Left hindlimb (tissue), 1 donor: ENCODE measurements around the gene OSCP1.

Experiments used
- DNase-seq: peaks from one replicate; pipeline ENCODE4 v3.0.0-alpha.2; 2018

The OSCP1 gene

DNA sequence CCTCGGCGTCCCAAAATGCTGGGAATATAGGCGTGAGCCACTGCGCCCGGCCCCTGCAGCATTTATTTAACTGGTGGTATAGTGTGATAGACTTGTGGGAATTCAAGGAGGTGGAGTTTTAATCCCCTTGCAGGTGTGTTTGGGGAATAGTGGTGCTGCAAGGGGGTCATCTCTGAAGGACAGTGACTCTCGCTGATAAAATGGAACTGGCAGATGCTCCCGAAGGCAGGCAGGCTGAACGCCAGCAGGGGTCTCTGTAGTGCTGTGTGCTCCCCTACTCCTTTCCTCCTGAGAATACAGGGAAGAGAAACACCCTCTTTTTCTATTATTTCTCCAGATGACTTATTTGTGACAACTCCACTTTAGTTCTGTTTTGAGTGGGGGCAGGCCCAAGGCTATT lies 4.0 kb downstream of the OSCP1 start:
- DNase-seq, result no peak

DNA sequence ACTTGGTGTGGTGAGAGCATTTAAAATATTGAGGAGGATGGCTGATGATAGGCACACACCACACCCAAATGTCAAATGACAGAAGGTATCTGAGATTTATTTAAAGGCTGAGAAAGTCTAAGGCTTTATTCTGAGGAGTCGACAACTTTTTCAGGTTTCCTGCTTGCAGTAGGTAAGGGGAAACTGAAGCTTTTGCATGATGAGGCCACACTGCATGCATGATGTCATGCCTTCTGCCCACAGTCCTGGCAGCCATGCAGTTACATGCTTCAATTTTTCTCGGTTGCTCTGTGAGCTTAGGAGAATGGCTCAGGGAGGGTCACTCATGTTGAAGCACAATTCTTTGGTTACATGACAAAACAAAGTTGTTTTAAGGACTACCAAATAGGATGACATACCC lies 7.0 kb downstream of the OSCP1 start:
- DNase-seq, result no peak

DNA sequence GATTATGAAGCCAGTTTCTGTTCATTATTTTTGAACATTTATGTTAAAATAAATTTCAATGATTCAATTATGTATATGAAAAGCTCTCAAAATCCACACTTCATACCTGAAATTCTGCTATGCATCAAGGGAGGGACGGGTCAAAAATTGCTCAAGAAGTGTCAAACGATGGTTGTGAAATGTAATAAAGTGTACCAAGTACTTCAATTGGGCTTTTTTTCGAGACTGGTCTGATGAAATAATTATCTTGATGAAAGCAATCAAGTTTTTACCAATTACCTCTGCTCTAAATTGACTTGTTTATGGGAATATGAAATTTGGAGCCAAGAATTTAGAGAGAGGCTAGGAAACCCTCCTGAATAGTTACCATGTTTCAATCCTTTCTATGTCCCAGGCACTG lies 7.9 kb downstream of the OSCP1 start:
- DNase-seq, result no peak

DNA sequence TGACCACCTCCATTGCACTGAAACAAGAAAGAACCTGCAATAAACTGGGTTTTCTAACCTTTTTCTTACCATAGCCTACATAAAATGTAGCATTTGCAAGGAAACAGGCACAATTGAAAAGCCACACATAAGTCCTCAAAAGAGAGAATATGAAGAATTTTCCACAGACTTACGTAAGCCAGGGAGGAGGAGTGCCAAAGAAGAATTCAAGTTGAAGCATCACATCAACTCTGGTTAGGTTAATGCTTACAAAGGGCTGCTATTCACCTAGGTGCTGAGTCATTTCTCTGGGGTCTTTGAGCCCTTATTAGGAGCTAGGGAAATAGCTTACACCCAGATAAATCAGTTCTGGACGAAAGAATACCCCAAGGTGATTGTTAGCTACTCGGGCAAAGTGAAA lies 9.6 kb downstream of the OSCP1 start:
- DNase-seq, result no peak

DNA sequence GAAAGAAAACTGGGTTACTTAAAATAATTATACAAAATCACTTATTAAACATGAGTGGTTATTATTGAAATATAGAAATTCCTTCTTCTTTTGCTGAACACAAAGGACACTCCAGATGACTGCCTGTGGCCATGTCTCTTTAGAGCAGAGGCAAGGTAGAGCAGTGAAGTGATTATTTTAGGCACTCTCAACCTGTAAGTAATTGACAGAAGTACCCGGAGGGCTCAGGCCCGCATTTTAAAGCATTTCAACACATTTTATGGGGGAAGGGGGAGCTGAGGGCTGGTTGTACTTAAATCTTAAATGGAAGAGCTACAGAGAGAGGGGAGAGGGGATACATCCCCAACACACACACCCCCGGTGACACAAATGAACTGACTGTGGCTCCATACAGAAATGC lies 10.2 kb downstream of the OSCP1 start:
- no peak for DNase-seq

DNA sequence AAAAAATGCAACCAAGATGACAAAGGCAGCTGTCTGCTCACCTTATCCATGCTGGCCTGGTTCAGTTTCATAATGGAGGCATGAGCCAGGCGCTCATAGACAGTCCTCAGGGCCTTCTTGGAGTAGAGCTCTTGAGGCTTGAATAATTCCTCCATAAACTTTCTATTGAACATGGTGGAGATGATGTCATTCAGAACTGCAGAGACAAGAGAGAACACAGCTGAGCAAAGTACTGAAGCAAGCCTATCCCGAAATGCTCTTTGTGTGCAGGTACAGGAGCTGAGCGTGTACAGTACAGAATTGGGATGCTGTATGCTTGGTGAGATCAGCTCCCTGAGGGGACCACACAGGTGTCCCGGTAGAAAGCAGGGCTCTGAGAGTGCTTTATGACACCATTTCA lies 11.5 kb downstream of the OSCP1 start:
- DNase-seq, result no peak

DNA sequence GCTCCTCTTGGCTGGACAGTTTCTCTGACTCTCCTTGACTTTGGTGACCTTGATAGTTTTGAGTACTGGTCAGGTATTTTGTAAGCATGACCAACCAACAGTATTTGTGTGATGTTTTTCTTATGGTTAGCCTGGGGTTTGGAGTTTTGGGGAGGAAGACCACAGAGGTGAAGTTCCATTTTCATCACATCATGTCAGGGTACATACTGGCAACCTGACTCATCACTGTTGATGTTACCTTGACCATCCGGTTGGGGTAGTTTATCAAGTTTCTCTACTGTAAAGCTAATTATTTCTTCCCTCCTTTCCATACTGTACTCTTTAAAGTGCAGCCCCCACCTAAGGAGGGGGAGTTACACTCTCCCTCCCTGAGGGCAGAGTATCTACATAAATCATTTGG lies 13.4 kb downstream of the OSCP1 start:
- DNase-seq, result no peak

DNA sequence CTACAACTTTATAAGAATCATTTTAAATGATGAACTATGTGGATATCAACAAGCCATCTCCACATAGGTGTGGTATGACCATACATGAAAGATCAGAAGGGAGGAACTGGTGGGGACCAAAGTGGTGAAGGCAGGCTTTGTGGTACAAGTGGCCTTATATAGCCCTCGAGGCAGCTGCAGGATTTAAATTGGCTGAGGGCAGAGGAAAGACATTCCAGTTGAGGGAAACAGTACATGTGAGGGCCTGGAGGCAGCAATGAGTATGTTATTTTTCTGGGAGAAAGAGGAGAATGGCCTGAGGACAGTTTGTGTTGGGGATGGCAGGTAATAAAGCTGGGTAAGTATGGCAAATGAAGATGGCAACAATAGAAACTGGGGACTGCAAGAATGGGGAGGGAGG lies 17.1 kb downstream of the OSCP1 start:
- DNase-seq, result no peak

DNA sequence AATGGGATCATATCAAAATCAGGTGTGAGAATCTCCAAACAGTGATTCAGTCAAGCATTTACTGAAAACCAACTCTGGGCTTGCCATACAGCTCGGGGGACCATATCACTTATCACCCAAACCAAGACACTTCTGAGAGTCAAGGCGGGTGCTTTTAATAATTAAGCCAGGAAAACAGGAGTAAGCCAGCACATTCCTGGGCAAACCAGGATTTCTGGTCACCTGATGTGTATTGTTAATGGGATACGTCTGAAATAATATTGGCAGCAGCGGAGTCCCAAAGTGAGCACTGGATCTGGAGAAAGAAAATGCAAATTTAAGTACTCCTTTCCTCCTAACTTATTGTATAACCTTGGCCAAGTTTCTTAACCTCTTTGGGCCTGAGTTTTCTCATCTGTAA lies 17.6 kb downstream of the OSCP1 start:
- DNase-seq, result no peak

DNA sequence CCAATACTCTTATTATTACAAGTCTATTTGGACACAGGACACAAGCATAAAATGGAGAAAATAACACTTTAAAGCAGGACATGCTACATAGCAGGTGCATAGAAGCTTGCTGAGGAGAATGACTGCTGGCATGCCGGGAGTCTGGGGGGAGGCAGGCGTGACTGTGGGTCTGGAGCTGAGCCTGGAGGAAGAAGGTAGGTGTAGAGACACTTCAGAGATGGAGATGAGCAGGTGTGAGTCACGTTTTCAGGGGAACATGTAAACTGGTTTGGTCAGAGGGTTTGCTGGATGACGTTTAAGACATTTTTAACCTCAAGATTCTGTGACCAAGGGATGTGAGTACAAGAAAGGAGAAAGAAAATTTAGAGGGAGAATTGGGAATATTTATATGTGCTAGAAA lies 24.5 kb downstream of the OSCP1 start:
- no peak for DNase-seq

DNA sequence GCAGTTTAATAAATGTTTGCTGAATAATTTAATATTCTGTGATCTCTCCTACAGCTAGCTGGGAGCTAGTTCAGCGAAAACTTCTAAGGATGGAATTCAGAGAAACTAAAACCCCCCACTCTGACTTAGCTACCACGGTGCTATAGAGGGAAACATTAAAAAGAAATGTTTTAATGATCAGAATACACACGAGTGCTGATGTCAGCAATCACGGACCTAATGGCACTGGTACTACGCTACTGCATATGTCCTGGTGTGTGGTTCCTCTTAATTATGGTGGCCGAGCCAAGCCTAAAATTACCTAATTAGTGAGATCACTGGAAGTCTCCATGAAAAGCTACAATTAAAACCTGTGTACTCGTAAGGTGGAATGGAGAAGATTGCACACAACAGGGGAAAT lies 28.6 kb downstream of the OSCP1 start:
- no peak for DNase-seq

DNA sequence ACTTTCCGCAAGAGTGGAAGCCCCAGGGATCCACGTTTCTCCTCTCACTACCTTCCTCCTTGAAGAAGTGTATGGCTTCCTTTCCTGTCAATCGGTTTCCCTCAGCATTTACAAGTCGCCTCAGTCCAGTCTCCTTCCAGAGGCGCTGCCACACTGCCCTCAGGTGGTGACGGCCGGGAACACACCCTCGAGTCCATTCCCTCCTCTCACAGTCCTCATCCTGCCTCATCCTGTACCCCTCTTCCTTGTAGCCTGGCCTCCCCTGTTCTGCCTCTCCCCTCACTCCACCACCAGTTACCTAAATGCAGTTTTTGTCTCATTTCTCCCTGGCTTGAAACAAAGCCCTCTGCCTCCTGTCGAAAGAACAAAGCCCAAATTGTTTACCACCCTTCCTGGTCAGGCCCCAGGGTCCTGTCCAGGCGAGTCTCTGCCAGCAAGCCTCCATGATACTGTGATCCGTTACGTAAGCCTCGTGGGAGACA lies 29.4 kb downstream of the OSCP1 start:
- peak; percentile 89 for DNase-seq

DNA sequence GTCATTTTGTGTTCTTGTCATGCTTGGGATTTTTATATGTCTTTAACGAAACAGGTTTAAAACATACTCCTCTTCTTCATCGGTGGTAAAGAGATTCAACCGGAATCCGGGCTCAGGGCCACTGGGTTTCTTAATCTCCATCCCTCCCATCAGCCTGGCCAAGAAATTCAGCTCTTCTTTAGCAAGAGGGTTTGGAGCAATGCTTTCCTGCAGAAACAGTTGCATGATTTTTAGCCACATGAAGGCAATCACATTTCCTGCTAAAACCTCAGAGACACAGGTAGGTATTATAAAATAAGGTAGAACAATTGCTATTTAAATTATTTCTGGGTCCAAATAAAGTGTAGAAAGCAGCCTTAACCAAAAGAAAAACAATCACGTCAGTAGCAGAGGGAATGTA lies 29.8 kb downstream of the OSCP1 start:
- no peak for DNase-seq

DNA sequence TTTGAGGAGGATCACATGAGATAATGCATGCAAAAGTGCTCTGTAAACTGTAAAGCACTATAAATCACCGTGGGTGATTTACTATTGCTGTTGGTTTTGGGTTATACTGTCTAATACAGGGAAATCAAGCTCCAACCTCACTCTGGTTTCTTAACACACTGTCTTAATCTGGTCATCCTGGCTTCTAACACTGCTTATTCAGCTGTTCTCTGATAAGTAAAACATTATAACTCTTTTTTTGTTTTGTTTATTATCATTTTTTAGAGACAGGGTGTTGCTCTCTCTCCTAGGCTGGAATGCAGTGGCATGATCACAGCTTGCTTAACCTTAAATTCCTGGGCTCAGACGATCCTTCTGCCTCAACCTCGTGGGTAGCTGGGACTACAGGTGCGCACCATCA lies 30.7 kb downstream of the OSCP1 start:
- DNase-seq, result no peak

DNA sequence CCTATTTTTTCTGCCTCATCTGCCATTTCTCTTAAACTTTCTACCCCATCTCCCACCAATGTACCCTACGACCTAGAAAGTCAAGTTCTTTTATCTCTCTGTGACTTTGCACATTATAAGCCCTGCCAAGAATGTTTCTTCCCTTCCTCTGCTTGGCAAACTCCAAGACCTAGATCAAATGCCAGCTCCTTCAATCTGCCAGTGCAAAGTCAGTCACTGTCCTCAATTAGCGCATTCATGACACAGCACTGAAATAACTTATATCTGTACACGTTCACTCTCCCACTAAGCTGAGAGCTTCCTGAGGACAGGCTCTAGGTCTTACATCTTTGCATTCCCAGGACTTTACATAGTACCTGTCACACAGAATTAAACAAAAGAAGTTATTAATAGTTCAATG lies 31.1 kb downstream of the OSCP1 start:
- no peak for DNase-seq

DNA sequence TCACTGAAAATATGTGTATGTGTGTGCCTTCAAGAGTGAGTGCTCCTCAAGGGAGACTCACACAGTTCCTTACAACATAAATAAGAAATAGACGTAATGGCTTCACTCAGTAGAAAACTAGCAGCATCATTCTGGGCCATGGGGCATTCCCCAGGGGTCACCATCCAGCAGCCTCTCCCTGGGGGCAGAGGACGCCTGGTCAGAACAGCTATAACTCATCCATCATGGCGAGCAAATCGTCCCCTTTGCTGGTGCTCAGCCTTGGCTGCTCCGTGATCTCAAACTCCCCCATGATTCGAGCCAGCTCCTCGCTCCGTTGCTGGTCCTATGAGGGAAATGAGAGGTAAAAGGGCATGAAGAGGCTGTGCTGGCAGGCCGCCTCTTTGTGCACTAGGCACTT lies 32.3 kb downstream of the OSCP1 start:
- no peak for DNase-seq

DNA sequence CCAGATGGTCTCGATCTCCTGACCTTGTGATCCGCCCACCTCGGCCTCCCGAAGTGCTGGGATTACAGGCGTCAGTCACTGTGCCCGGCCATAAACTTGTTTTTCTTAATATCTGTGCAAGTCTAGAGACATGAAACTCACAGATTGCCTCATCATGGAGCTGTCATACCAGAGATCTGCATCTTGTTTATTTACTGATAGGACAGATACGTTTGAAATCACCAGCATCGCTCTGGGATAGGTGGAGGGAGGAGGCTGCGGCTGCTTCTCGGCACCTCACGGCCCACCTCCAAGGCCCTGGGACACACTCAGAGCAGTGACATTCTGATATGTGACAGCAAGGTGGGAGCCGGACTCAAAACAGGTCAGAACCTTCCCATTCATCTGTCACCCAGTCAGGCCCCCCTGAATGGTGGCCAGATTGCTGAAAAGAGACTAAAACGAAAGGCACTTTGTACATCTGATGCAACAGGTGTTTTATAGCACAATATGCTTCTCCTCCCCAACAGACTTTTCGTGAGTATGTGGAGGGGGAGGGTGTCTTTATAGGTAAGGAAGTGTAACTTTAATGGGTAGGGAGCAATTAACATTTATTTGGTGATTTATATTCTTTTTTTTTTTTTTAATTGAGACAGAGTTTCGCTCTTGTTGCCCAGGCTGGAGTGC lies 34.5 kb downstream of the OSCP1 start:
- DNase-seq, result no peak

DNA sequence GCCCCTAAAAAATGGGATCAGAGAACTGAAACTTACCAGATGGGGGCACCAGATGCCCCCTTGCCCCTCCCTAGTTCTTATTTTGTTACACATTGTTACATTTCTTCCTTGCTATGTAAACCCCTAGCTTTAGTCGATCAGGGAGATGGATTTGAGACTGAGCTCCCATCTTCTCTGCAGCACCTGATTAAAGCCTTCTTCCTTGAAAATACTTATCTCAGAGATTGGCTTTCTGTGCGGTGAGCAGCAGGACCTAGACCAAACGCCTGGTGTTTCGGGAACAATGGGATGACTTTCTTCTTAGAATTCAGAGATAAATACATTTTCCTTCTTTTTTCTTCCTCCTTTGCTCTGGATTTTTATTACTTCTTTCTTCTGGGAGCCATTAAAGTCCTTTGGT lies 35.9 kb downstream of the OSCP1 start:
- DNase-seq, result no peak

DNA sequence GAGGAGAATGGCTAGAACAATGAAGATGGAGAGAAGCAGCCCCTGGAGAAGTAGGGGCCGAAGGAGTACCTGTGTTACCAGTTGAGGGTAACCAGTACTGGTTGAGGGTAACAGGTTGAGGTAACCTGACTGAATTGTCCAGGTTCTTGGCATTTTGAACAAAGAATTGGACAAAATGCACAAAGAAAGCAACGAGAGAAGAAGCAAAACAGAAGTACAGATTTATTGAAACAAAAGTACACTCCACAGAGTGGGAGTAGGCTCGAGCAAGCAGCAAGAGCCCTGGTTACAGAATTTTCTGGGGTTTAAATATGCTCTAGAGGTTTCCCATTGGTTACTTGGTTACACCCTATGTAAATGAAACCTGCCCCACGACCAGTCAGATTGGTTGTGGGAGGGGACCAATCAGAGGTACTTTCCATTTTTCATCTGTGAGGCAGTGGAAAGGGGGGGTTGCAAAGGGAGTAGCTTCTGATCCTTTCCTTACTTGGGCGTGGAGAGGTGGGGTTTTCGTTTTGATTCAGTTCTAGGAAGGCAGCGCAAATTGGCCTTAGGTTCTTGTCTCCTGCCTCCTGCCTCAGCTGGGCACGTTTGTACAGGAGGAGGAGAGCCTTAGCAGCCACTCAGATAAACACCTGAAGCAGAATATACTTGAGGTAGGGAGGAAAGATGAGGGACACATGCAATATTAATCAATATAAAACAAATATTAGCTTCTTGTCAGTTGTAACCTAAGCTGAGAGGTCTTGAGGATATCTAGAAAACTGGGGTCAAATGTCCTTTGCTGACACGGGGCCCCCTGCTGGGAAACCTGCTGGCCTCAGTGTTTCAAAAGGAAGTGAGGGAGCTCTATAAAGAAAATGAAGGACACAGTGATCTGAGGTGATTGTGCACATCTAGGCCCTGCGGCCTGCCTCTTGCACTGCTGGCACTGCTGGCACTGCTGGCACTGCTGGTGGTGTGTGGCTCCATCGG lies 38.3 kb downstream of the OSCP1 start:
- no peak for DNase-seq

DNA sequence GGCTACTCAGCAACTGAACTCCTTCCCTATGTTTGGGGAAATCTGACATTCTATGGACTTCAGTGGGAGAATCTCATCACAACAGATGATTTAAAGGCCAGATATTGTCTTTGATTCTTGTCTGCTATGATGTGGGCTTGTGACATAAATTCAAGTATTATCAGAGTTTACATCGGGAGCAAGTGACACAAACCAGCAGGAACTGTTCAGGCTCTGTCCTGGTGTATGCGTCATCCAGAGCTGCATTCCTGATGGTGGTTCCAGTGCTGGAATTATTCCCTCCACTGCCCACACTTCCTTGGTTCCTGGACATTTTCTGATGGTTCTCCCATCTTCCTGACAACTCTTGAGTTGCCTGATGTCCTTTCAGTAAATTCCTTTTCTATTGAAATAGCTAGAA lies 41.8 kb downstream of the OSCP1 start:
- no peak for DNase-seq

DNA sequence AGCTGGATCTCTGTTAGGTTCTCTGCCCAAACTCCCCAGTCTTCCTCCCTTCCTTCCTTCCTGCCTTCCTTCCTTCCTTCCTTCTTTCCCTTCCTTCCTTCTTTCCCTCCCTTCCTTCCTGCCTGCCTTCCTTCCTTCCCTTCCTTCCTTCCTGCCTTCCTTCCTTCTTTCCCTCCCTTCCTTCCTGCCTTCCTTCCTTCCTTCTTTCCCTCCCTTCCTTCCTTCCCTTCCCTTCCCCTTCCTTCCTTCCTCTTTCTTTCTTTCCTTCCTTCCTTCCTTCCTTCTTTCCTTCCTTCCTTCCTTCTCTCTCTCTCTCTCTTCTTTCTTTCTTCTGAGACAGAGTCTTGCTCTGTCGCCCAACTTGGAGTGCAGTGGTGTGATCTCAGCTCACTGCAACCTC lies 43.8 kb downstream of the OSCP1 start:
- DNase-seq, result no peak

DNA sequence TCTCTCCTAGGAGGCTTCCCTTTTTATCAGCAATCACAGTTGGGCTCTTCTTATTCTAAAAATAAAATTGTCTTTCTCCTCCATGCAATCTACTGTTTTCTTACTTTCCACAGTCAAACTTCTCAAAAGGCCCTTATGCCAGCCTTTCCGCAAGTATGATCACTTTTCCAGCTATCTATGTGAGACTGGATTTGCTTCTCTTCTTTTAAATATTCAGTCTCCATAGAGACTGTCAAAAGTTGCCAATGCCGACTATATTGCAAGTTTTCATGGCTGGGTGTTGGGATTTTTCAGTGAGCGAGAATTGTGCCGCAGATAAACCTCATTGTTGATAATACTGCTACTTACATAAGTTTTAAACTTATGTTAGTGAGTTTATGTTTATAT lies 47.8 kb downstream of the OSCP1 start:
- DNase-seq, result no peak

DNA sequence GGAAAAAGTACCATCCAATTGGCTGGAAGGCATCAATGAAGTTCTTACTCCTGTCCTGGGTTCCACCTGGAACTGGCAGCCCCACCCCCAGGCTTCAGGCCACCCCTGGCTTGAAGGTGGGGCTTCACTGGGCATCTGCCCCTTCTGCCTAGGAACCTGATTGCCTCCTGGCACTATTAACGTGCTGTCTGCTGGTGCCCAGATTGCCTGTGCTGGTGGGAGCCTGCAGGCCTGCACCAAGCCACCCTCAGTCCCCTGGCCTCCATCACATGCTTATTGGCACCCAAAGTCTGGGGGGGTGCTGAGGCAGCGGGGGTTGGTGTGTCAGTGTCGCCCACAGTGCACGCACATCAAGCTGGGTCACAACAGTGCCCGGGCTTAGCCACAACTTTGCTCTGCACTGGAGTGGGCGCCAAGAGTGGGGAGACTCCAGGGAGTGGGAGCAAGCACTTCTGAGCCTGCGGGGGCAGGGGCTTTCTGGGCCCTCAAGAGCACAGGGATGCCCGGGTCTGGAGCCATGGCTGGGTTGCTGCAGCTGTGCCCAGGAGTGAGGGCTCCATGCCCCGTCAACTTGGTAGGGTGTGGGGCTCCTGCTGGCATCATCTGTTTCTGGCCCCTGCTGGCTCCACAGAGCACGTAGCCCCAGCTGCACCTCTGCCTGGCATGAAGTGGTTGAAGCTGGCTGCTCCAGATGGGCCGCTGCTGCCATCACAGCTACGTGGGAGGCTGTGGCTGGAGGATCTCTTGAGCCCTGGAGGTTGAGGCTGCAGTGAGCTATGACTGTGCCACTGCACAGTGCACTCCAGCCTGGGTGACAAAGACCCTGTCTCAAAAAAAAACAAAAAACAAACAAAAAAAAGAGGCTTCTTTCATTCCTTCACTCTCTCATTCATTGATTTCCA lies 48.4 kb downstream of the OSCP1 start:
- DNase-seq, result no peak
